ENCODE measurements around the gene ROGDI. TPM values are rescaled to one million over a fixed set of nuclear protein-coding genes. Genes with fewer than 3 reads are reported as not detected.

ROGDI gene
- total RNA-seq, 3 donors from 2014 or later (not counting 1 experiment from before 2014, with no cell fraction given): 6.6 to 15.5 (median 7.5) TPM

GRCh38 chr16:4768549-4769305 lies 33.7 kb downstream of the ROGDI start:
- no peaks in the 10 kb centered on the region for H3K9me3 Mint-ChIP-seq
- peak overlapping the region; percentile 69 for H3K4me3 ChIP-seq (ENCODE audit: low read length)
- peak; percentile 59 to 68 (median 65) for ATAC-seq
- 6% methylated on average over 48 of the region's 48 CpGs for WGBS (ENCODE audit: insufficient coverage)
- H3K4me1 Mint-ChIP-seq: peaks cover 30 to 34% of the 10 kb centered on the region in 2 donors
- intact Hi-C loops (cut with micrococcal nuclease): loop anchor here (1.0 to 5.0 kb wide), 4 partner anchors 34 to 516 kb away; partner anchors contain the start of genes ANKS3, DNAAF8, GLYR1 and UBN1
- H3K9me3 ChIP-seq (ENCODE audit: control insufficient read depth, insufficient read depth, low read length): no peaks in the 10 kb centered on the region
- no peaks in the 10 kb centered on the region for H3K27me3 ChIP-seq (ENCODE audit: control insufficient read depth, insufficient read depth, low read length)
- H3K36me3 ChIP-seq (ENCODE audit: control insufficient read depth, insufficient read depth, low read length): peaks cover 3% of the 10 kb centered on the region
- peak; percentile 68 to 91 for DNase-seq
- no peak for TF ChIP-seq CTCF (IDR thresholded peaks at IDR 0.05)
- H3K36me3 Mint-ChIP-seq: no peaks in the 10 kb centered on the region
- H3K4me1 ChIP-seq (ENCODE audit: control insufficient read depth, insufficient read depth, low read length): peaks cover 38% of the 10 kb centered on the region
- H3K27me3 Mint-ChIP-seq (ENCODE audit: low read depth in 2 of 2): no peaks in the 10 kb centered on the region
- H3K27ac ChIP-seq (ENCODE audit: low read length): peak overlapping the region; percentile 73
- peak overlapping the region; percentile 86 to 88 for H3K27ac Mint-ChIP-seq
- peak overlapping the region; percentile 92 for H3K4me3 Mint-ChIP-seq

- peaks cover 38% of the 10 kb centered on the region for H3K4me1 ChIP-seq (ENCODE audit: control insufficient read depth, insufficient read depth, low read length)
- Mint-ChIP-seq H3K27ac (peak overlapping the region; percentile 86 to 88), H3K9me3 (no peaks in the 10 kb centered on the region), H3K4me1 (peaks cover 30 to 34% of the 10 kb centered on the region in 2 donors), H3K36me3 (no peaks in the 10 kb centered on the region), H3K4me3 (peak overlapping the region; percentile 92), H3K27me3 (ENCODE audit: low read depth in 2 of 2) (no peaks in the 10 kb centered on the region)
- WGBS (ENCODE audit: insufficient coverage): 34% methylated on average over 14 of the region's 17 CpGs
- no peak for ATAC-seq
- no peaks in the 10 kb centered on the region for H3K27me3 ChIP-seq (ENCODE audit: control insufficient read depth, insufficient read depth, low read length)
- peak in 1 of 2 donors; percentile 48 for DNase-seq
- intact Hi-C loops (cut with micrococcal nuclease): loop anchor here (1.0 to 5.0 kb wide), 4 partner anchors 33 to 516 kb away; partner anchors contain the start of genes ANKS3, DNAAF8, GLYR1 and UBN1
- TF ChIP-seq CTCF (IDR thresholded peaks at IDR 0.05): no peak
- H3K27ac ChIP-seq (ENCODE audit: low read length): peak overlapping the region; percentile 73
- no peaks in the 10 kb centered on the region for H3K9me3 ChIP-seq (ENCODE audit: control insufficient read depth, insufficient read depth, low read length)
- peaks cover 8% of the 10 kb centered on the region for H3K36me3 ChIP-seq (ENCODE audit: control insufficient read depth, insufficient read depth, low read length)
- peak overlapping the region; percentile 69 for H3K4me3 ChIP-seq (ENCODE audit: low read length)
Measured at GRCh38 chr16:4767872-4768548, 34.4 kb downstream of the ROGDI start.

- DNase-seq (peak; percentile 95 to 96), ATAC-seq (peak; percentile 93 to 97 (median 97))
- Mint-ChIP-seq H3K4me3 (peak within 1 kb of the TSS; percentile 92), H3K9me3 (no peaks in the 10 kb centered on the region), H3K27ac (peak within 1 kb of the TSS; percentile 86 to 88), H3K4me1 (peaks cover 30 to 34% of the 10 kb centered on the region in 2 donors), H3K36me3 (no peaks in the 10 kb centered on the region), H3K27me3 (ENCODE audit: low read depth in 2 of 2) (no peaks in the 10 kb centered on the region)
- Histone ChIP-seq H3K27ac (ENCODE audit: low read length) (peak within 1 kb of the TSS; percentile 73), H3K27me3 (ENCODE audit: control insufficient read depth, insufficient read depth, low read length) (no peaks in the 10 kb centered on the region), H3K4me3 (ENCODE audit: low read length) (peak within 1 kb of the TSS; percentile 69), H3K36me3 (ENCODE audit: control insufficient read depth, insufficient read depth, low read length) (peaks cover 11% of the 10 kb centered on the region), H3K9me3 (ENCODE audit: control insufficient read depth, insufficient read depth, low read length) (no peaks in the 10 kb centered on the region), H3K4me1 (ENCODE audit: control insufficient read depth, insufficient read depth, low read length) (peaks cover 38% of the 10 kb centered on the region)
- TF ChIP-seq CTCF (IDR thresholded peaks at IDR 0.05): no peak
- 2% methylated on average over 72 of the region's 72 CpGs for WGBS (ENCODE audit: insufficient coverage)
- intact Hi-C loops (cut with micrococcal nuclease): loop anchor here (5.0 kb wide), 2 partner anchors 80 to 515 kb away; partner anchors contain the start of genes GLYR1 and UBN1
Measured at GRCh38 chr16:4766875-4767628, 35.4 kb downstream of the ROGDI start, which contains the start of gene ZNF500. TSS of gene ZNF500 (minus strand) at chr16:4767162. CDS start at chr16:4765978, 1,184 bp downstream.
